HUES6 (cell line): ENCODE measurements around the gene HOXA6.

Experiments used
- H3K27ac ChIP-seq: 2 replicates; pipeline ENCODE4 v1.7.0; 2013; ENCODE audit warnings: low read depth, mild to moderate bottlenecking, low read length, inconsistent platforms
- H3K27me3 ChIP-seq: 2 replicates; pipeline ENCODE4 v1.6.1; 2013; ENCODE audit warnings: low read length; ENCODE audit not compliant: control insufficient read depth, insufficient read depth
- H3K36me3 ChIP-seq: 2 replicates; pipeline ENCODE4 v1.6.1; 2013; ENCODE audit warnings: low read length; ENCODE audit not compliant: control insufficient read depth, insufficient read depth
- H3K4me1 ChIP-seq: 2 replicates; pipeline ENCODE4 v1.6.1; 2013; ENCODE audit warnings: low read length; ENCODE audit not compliant: control insufficient read depth, insufficient read depth
- H3K4me3 ChIP-seq: 2 replicates; pipeline ENCODE4 v1.5.1; 2013; ENCODE audit warnings: low read depth, low read length
- H3K9ac ChIP-seq: one replicate; pipeline ENCODE4 v1.6.1; 2013; ENCODE audit warnings: mild to moderate bottlenecking, low read length
- H3K9me3 ChIP-seq: 2 replicates; pipeline ENCODE4 v1.6.1; 2013; ENCODE audit warnings: low read depth, low read length; ENCODE audit not compliant: control insufficient read depth, insufficient read depth

The HOXA6 gene

DNA sequence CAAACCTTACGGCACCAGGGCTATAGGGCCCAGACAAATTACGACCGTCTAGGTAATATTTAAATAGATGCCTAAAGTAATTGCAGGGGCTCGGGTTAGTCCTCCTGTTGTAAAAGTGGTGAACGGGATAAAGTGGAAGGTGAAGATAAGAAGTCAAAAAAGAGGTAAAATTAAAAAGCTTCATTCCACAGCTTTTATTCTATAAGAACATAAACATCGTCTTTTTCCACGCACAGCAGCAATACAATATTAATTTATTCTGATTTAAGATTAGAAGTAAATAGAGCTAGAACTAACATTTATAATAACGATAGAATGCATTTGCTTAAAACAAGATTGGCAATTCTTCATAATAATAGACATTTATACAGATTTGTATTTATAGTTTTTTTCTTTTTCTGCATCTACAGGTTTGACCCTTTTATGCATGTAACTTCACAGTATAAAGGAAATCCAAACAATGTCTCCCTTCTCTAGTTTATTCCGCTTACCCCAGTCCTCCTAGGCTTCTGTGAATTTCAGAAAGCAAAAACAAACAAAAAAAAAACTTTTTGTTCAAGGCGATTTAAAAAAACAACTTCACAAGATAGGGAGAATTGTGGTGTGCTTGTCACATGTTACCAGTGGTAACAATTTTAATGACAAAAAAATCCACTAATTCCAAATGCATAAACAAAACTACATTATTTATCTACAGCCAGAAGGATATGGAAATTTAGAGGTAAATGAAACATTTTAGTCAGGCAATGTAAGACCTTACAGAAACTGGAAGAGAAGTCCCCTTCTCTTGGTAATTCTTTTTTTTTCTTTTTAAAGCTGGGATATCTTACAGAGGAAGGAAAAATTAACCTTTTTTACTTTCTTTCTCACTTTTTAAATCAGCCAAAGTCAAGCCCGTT lies 23.1 kb upstream of the HOXA6 start:
- peaks cover 17% of the 10 kb centered on the region for H3K4me1 ChIP-seq
- peak overlapping the region; percentile 93 for H3K9ac ChIP-seq
- H3K27me3 ChIP-seq, result peaks cover 100% of the 10 kb centered on the region
- no peak overlapping the region; the same call in 1 of the 2 replicates for H3K27ac ChIP-seq
- no peaks in the 10 kb centered on the region for H3K9me3 ChIP-seq
- no peaks in the 10 kb centered on the region for H3K36me3 ChIP-seq
- H3K4me3 ChIP-seq, result peak overlapping the region; percentile 48; the same call in 1 of the 2 replicates

- H3K27me3 ChIP-seq, result peaks cover 100% of the 10 kb centered on the region
- peaks cover 22% of the 10 kb centered on the region for H3K4me1 ChIP-seq
- H3K9ac ChIP-seq, result peak overlapping the region; percentile 93
- peak overlapping the region; percentile 24; the same call in 1 of the 2 replicates for H3K27ac ChIP-seq
- H3K9me3 ChIP-seq, result no peaks in the 10 kb centered on the region
- no peaks in the 10 kb centered on the region for H3K36me3 ChIP-seq
- H3K4me3 ChIP-seq, result peak overlapping the region; percentile 59
Measured at GRCh38 chr7:27169658-27170425, 22.3 kb upstream of the HOXA6 start.

- H3K36me3 ChIP-seq, result no peaks in the 10 kb centered on the region; the same call in 1 of the 2 replicates
- peak overlapping the region; percentile 12; the same call in 1 of the 2 replicates for H3K27ac ChIP-seq
- peak overlapping the region; percentile 59 for H3K4me3 ChIP-seq
- H3K9me3 ChIP-seq, result no peaks in the 10 kb centered on the region
- peaks cover 100% of the 10 kb centered on the region for H3K27me3 ChIP-seq
- H3K9ac ChIP-seq, result peak overlapping the region; percentile 93
- peaks cover 32% of the 10 kb centered on the region for H3K4me1 ChIP-seq
Measured at GRCh38 chr7:27168265-27168947, 20.8 kb upstream of the HOXA6 start.

DNA sequence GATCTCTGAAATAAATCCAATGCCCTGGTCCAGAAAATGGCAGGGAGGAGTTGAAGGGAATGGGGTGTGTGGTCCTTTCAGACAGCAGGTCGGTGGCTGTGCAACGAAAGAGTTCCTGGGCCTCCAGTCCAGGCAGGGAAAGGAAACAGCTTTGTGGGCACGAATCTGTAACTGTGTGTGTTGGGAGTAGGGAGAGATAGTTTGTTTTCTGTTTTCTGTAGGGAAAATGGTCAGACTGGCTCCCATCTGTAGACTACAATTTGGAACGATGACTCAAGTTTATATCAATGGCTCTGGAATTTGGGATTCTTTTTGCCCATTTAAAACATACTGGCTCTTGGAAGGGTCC lies 20.3 kb upstream of the HOXA6 start:
- H3K27ac ChIP-seq, result no peak overlapping the region; the same call in 1 of the 2 replicates
- H3K9ac ChIP-seq, result peak overlapping the region; percentile 93
- H3K36me3 ChIP-seq, result no peaks in the 10 kb centered on the region; the same call in 1 of the 2 replicates
- peak overlapping the region; percentile 59; the same call in 1 of the 2 replicates for H3K4me3 ChIP-seq
- peaks cover 32% of the 10 kb centered on the region for H3K4me1 ChIP-seq
- H3K9me3 ChIP-seq, result no peaks in the 10 kb centered on the region
- peaks cover 100% of the 10 kb centered on the region for H3K27me3 ChIP-seq

DNA sequence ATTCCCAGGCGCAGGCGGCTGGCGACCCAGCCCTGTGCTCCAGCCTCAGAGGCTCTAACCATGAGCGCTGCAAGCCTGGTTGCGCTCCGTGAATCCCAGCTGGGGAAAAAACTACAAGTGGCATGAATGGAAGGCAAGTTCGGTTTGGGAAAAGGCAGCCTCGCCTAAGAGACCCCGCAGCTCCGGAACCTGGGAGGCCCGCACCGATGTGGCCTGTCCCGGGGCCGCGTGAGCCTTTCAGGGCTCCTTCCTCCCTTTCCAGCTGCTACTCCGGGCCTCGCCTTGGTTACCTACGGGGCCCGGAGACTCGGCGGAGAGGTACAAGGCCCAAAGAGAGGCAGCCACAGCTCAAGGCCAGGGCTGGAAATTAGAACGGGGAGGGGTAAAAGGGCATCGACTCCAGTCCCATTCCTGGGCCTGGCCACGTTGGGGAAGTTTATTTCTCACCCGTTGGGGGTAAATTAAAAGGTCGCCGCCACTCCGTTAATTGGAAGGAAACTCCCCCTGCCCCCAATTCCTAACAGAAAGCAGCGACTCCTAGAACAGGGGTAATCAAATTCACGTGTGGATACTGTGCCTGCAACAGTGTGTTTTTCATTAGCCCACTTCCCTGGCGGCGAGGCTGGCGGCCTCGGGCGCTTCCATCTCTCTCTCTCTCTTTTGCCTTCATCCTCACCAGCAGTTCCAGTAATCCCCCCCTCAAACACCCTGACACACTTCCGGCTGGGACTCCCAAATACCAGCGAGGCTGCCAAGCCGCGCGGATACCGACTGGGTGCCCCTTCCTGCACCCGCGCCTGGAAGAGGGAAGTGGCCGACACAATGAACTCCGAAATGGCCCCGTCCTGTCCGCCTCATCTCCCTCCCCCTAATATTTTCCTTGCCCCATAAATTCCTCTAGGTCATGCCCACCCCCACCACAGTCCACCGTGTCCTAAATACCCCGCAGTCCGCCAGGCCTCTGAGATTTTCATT lies 19.2 kb upstream of the HOXA6 start:
- Histone ChIP-seq H3K9me3 (no peaks in the 10 kb centered on the region), H3K4me3 (peak overlapping the region; percentile 59), H3K4me1 (peaks cover 26% of the 10 kb centered on the region), H3K9ac (peak overlapping the region; percentile 93), H3K27me3 (peaks cover 100% of the 10 kb centered on the region), H3K27ac (no peak overlapping the region; the same call in 1 of the 2 replicates), H3K36me3 (no peaks in the 10 kb centered on the region; the same call in 1 of the 2 replicates)

GRCh38 chr7:27165996-27166530 lies 18.5 kb upstream of the HOXA6 start:
- H3K4me1 ChIP-seq, result peaks cover 23% of the 10 kb centered on the region
- H3K27ac ChIP-seq, result no peak overlapping the region
- no peaks in the 10 kb centered on the region; the same call in 1 of the 2 replicates for H3K36me3 ChIP-seq
- peak overlapping the region; percentile 59 for H3K4me3 ChIP-seq
- no peaks in the 10 kb centered on the region for H3K9me3 ChIP-seq
- peaks cover 100% of the 10 kb centered on the region for H3K27me3 ChIP-seq
- H3K9ac ChIP-seq, result peak overlapping the region; percentile 93

GRCh38 chr7:27165089-27165995 lies 17.8 kb upstream of the HOXA6 start, which contains the start of gene HOXA9:
HOXA9 (minus strand) TSS chr7:27165537; CDS start chr7:27165457, 80 bp downstream.
- Histone ChIP-seq H3K9ac (peak within 1 kb of the TSS; percentile 93), H3K36me3 (no peaks in the 10 kb centered on the region; the same call in 1 of the 2 replicates), H3K9me3 (no peaks in the 10 kb centered on the region), H3K4me3 (peak within 1 kb of the TSS; percentile 59), H3K27ac (no peak within 1 kb of the TSS; the same call in 1 of the 2 replicates), H3K4me1 (peaks cover 28% of the 10 kb centered on the region), H3K27me3 (peaks cover 100% of the 10 kb centered on the region)

DNA sequence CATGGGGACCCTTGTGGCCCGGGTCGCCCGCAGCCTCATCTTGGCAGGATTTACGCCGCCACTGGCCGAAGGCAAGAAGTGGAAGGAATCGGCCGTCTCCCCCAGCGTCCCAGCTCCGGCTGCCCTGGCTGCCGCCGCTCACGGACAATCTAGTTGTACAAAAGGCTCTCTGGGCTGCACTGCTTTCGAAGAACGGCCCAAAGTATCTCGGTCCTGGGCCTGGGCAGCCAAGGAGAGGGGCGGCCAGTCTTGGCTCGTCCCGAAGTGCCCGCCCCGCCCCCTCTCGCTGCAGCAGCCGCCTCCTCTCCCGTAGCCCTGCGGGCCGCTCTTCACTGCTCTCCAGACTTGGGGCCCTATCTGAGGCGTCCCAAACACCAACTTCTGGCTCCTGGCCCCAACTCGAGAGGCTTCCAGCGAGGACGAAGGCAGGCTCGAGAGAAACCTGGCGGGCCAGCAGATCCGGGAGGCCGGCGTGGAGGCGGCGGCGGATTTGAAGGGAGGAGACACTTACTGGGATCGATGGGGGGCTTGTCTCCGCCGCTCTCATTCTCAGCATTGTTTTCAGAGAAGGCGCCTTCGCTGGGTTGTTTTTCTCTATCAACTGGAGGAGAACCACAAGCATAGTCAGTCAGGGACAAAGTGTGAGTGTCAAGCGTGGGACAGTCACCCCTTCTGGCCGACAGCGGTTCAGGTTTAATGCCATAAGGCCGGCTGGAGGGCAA lies 17.0 kb upstream of the HOXA6 start:
- Histone ChIP-seq H3K4me1 (peaks cover 29% of the 10 kb centered on the region), H3K36me3 (no peaks in the 10 kb centered on the region; the same call in 1 of the 2 replicates), H3K27me3 (peaks cover 100% of the 10 kb centered on the region), H3K27ac (no peak overlapping the region; the same call in 1 of the 2 replicates), H3K9me3 (no peaks in the 10 kb centered on the region), H3K9ac (peak overlapping the region; percentile 93), H3K4me3 (peak overlapping the region; percentile 59)
